H7 (cell line): ENCODE data around the gene H6PD. TPM values are rescaled to one million over a fixed set of nuclear protein-coding genes. Genes with fewer than 3 reads are reported as not detected.

Experiments used
- DNase-seq: peaks from one replicate; pipeline ENCODE4 v3.0.0; 2012
- H3K27me3 ChIP-seq: 2 replicates; pipeline ENCODE4 v1.6.0; 2011; ENCODE audit warnings: mild to moderate bottlenecking, low read length; ENCODE audit not compliant: control insufficient read depth, insufficient read depth
- H3K36me3 ChIP-seq: replicated peaks from 2 replicates; pipeline ENCODE4 v1.5.1; 2011; ENCODE audit warnings: low read length; ENCODE audit not compliant: control insufficient read depth, insufficient read depth
- H3K4me3 ChIP-seq: 2 replicates; pipeline ENCODE4 v1.5.1; 2011; ENCODE audit warnings: low read depth, mild to moderate bottlenecking, control low read depth, low read length, moderate library complexity; ENCODE audit not compliant: insufficient read depth
- total RNA-seq: library from RNA; depleted of rRNA; stranded (reverse); fragments of >200 nt; shearing (Covaris generic); gene quantifications from 2 replicates; pipeline ENCODE4 v1.2.3, GENCODE V29; 2014

H6PD gene
- total RNA-seq, 1 experiment from 2014 or later, result 13.9 TPM

DNA sequence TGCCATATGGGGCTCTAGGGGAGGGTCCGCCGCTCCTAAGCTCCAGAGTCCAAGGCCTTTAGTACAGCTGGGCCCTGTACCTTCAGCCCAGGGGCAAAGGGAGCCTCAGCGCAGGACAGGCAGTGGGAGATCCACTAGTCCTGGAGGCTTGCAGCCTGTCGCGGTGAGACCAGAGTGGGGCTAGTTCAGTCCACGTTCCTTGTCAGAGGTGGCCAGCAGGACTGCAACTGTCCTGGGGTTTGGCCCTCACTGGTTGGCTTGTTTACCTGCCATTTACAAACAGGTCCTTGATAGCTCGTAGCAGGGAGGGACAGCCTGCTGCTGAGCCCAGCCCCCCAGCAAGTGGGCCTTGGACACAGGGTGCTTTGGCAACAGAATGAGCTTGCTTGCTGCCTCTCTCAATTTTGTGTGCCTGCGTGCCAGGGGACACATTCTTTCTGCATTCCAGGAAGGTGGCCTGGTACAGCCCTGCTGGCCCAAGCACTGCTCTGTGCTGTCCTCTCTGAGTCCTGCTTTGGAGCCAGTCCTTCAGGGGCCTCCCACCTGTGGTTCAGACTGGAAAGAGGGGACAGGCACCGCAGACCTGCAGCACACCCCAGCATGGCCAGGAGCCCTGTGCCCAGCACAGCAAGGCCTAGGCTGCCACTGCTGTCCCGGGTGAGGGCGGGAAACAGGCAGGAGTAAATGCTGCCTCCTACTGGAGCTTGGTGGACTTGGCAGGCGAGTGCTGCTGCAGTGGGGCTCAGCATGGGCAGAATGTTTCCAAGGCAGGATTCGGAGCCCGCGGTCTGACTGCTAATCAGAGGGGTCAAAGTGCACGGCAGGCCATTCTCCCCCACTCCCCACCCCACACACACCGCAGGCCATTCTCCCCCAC, 15.2 kb downstream of the H6PD start:
- peak; percentile 93 for DNase-seq
- Histone ChIP-seq H3K27me3 (no peaks in the 10 kb centered on the region), H3K4me3 (no peak overlapping the region), H3K36me3 (no peaks in the 10 kb centered on the region; the same call in 1 of the 2 replicates)

DNA sequence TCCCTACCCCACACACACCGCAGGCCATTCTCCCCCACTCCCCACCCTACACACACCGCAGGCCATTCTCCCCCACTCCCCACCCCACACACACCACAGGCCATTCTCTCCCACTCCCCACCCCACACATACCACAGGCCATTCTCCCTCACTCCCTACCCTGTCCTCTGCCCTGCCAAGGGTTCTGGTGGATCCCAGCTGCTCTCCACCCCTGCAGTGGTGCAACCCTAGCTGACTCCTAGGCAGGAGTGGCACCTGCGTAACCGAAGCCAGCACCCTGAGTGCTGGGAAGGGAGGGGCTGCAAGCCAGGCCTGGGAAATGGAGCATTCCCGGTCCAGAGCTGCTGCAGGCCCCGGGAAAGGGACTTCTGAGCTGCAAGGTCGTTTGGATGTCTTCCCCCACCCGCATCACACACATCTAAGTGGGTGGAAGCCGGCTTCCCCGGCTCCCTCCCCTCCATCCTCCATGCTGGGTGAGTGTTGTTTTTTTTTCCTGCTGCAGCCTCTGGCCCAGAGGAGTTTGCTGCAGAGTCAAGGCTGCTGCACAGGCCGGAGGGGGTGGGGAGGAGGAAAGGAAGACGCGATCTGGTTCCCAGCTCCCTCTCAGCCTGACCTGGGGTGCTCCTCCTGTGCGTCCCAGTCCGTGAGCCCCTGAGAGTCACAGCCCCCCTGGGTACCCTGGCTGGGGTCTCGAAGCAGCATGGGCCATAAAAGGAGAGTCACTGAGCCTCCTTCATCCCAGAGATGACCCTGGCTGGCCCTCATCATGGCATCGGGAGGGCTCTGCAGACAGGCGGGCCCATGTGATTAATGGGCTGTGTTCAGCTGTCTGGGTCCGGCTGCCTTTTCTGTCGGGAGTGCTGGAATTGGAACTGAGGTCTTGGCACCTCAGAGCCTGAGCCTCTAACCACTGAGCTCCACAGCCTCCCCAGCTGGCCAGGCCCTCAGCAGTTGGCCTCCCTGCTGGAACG, 16.1 kb downstream of the H6PD start:
- H3K4me3 ChIP-seq, result no peak overlapping the region
- DNase-seq, result no peak
- H3K27me3 ChIP-seq, result no peaks in the 10 kb centered on the region
- H3K36me3 ChIP-seq, result no peaks in the 10 kb centered on the region; the same call in 1 of the 2 replicates

GRCh38 chr1:9251501-9251900, 16.9 kb downstream of the H6PD start:
- DNase-seq, result no peak
- Histone ChIP-seq H3K4me3 (no peak overlapping the region), H3K27me3 (no peaks in the 10 kb centered on the region), H3K36me3 (no peaks in the 10 kb centered on the region)

DNA sequence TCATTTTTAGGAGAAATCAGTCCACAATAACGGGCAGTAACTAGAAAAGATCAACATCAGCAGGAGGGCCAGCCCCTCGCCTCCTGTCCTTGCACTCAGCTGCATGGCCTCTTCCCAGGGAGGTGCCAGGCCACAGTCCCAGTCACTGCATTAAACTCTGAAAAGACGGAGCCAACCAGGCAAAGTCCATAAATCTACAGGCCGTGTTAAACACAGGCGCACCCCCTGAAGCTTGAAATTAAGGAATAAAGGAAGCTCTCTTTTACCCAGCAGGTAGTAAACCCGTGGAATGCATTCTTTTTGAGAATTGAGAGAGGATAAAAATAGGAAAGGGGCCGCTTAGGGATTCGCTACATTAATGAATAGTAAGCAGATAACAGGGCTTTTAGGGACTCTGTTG, 18.4 kb downstream of the H6PD start:
- Histone ChIP-seq H3K4me3 (no peak overlapping the region), H3K27me3 (no peaks in the 10 kb centered on the region)

DNA sequence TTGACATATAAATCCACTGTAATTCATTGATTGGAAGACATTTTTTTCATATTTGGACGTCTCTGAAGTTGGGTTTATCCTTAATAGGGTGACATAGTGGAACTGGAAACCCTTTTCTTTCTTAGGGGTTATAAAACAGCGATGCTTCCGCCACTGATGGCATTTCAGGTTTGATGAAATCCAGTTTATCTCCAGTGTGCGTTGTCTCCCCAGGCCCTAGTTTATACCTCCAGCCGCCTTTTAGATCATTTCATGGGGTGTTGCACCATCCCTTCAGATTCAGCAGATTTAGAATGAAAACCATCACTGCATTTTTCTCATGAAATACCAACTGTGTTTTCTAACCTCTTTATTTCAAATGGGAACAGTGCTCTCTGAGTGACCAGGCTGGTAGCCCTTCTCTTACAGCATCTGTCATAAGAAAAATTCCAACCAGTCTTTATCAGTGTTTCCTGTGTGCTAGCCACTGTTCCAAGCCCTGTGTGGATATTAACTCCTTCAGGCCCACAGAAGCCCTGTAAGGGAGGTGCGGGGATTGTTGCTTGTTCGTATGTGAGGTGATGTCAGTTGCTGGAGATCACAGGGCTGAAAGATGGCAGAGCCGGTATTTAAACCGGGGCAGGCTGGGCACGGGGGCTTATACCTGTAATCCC, 19.0 kb downstream of the H6PD start:
- Histone ChIP-seq H3K36me3 (no peaks in the 10 kb centered on the region), H3K4me3 (no peak overlapping the region), H3K27me3 (no peaks in the 10 kb centered on the region)
- no peak for DNase-seq

More for the DNA sequence above, 18.4 kb downstream of the H6PD start:
- DNase-seq, result peak; percentile 76
- H3K36me3 ChIP-seq, result no peaks in the 10 kb centered on the region

GRCh38 chr1:9256332-9256731, 21.8 kb downstream of the H6PD start:
- H3K36me3 ChIP-seq, result no peaks in the 10 kb centered on the region
- DNase-seq, result no peak
- no peak overlapping the region for H3K4me3 ChIP-seq
- no peaks in the 10 kb centered on the region for H3K27me3 ChIP-seq

DNA sequence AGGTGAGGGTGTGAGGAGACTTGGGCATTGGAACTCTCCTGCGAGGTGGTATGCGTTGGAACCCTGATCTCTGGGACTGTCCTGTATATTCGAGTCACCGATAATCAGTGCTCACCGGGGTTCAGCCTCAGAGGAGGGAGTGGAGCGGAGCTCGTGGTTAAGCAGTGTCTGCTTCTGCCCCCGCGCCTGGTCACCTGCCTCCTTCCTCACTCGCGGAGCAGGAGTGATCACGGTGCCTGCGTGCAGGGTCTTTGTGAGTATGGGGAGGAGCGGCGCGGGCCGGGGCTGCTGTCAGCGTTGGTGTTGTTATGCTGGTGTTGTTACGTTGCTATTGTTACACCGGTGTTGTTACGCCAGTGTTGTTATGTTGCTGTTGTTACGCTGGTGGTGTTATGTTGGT, 23.3 kb downstream of the H6PD start:
- Histone ChIP-seq H3K36me3 (no peaks in the 10 kb centered on the region), H3K4me3 (no peak overlapping the region), H3K27me3 (no peaks in the 10 kb centered on the region)
- no peak for DNase-seq

- Histone ChIP-seq H3K27me3 (no peaks in the 10 kb centered on the region), H3K36me3 (no peaks in the 10 kb centered on the region), H3K4me3 (no peak overlapping the region)
- DNase-seq, result no peak
Observed at GRCh38 chr1:9258629-9259028, 24.1 kb downstream of the H6PD start.

DNA sequence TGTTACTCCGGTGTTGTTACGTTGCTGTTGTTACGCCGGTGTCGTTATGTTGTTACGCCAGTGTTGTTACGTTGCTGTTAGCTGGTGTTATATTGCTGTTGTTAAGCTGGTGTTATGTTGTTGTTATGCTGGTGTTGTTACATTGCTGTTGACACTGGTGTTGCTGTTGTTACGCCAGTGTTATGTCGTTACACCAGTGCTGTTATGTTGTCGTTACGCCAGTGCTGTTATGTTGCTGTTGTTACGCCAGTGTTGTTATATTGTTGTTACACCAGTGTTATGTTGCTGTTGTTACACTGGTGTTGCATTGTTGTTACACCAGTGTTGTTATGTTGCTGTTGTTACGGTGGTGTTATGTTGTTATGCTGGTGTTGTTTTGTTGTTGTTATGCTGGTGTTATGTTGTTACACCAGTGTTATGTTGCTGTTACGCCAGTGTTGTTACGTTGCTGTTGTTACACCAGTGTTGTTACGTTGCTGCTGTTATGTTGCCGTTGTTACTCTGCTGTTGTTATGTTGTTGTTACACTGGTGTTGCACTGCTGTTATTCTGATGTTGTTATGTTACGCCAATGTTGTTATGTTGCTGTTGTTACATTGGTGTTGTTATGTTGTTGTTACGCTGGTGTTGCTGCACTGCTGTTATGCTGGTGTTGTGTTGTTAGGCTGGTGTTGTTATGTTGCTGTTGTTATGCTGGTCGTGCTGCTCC, 25.6 kb downstream of the H6PD start:
- Histone ChIP-seq H3K36me3 (no peaks in the 10 kb centered on the region), H3K4me3 (no peak overlapping the region), H3K27me3 (no peaks in the 10 kb centered on the region)
- DNase-seq, result no peak

GRCh38 chr1:9261496-9261895, 26.9 kb downstream of the H6PD start:
- Histone ChIP-seq H3K27me3 (no peaks in the 10 kb centered on the region), H3K36me3 (no peaks in the 10 kb centered on the region), H3K4me3 (no peak overlapping the region)
- DNase-seq, result no peak

- H3K27me3 ChIP-seq, result no peaks in the 10 kb centered on the region
- H3K36me3 ChIP-seq, result no peaks in the 10 kb centered on the region
- no peak overlapping the region for H3K4me3 ChIP-seq
- DNase-seq, result no peak
Observed at GRCh38 chr1:9262096-9262986, 27.8 kb downstream of the H6PD start.

DNA sequence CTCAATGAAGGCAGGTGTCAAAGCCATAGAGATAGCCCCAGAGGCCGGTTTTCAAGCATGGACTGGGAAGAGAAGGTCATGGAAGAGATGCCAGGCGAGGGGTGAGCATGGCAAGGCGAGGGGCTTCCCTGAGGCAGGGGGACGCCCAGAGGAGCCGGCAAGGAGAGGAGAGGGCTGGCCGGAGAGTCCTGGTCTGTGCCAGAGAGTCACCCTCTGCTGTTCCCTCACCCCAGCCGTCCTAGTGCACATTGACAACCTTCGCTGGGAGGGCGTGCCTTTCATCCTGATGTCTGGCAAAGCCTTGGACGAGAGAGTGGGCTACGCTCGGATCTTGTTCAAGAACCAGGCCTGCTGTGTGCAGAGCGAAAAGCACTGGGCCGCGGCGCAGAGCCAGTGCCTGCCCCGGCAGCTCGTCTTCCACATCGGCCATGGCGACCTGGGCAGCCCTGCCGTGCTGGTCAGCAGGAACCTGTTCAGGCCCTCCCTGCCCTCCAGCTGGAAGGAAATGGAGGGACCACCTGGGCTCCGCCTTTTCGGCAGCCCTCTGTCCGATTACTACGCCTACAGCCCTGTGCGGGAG, 28.8 kb downstream of the H6PD start:
- H3K36me3 ChIP-seq, result no peaks in the 10 kb centered on the region
- no peak overlapping the region for H3K4me3 ChIP-seq
- no peaks in the 10 kb centered on the region for H3K27me3 ChIP-seq
- DNase-seq, result no peak
